CD4-positive, alpha-beta T cell treated with Interferon gamma for 1 hour (primary cell): ENCODE data around the gene SNAP25.
A peak's percentile ranks its signal among the peaks of the same experiment; 100 is the strongest.

Source experiments
- DNase-seq: peaks from one replicate; pipeline ENCODE4 v3.0.0-alpha.2; 2020

SNAP25 gene

GRCh38 chr20:10217721-10218410 lies 764 bp upstream of the SNAP25 start:
- peak; percentile 2 for DNase-seq

- DNase-seq, result peak; percentile 38
Measured at GRCh38 chr20:10219452-10219791, 792 bp downstream of the SNAP25 start.

GRCh38 chr20:10219993-10220750 lies 1.5 kb downstream of the SNAP25 start:
- DNase-seq, result no peak

GRCh38 chr20:10221021-10221420 lies 2.4 kb downstream of the SNAP25 start:
- DNase-seq, result no peak

GRCh38 chr20:10225439-10226060 lies 6.9 kb downstream of the SNAP25 start:
- no peak for DNase-seq

- DNase-seq, result no peak
Measured at GRCh38 chr20:10228330-10228729, 9.7 kb downstream of the SNAP25 start.

GRCh38 chr20:10231290-10231689 lies 12.7 kb downstream of the SNAP25 start:
- no peak for DNase-seq

- no peak for DNase-seq
Measured at GRCh38 chr20:10236540-10237533, 18.2 kb downstream of the SNAP25 start.

- DNase-seq, result no peak
Measured at GRCh38 chr20:10239954-10240353, 21.3 kb downstream of the SNAP25 start.

GRCh38 chr20:10240655-10241054 lies 22.0 kb downstream of the SNAP25 start:
- DNase-seq, result no peak

GRCh38 chr20:10242166-10242565 lies 23.5 kb downstream of the SNAP25 start:
- DNase-seq, result no peak

GRCh38 chr20:10247440-10247839 lies 28.8 kb downstream of the SNAP25 start:
- no peak for DNase-seq

GRCh38 chr20:10249048-10249770 lies 30.6 kb downstream of the SNAP25 start:
- no peak for DNase-seq

GRCh38 chr20:10249822-10250221 lies 31.2 kb downstream of the SNAP25 start:
- DNase-seq, result no peak

- DNase-seq, result no peak
Measured at GRCh38 chr20:10250902-10251301, 32.3 kb downstream of the SNAP25 start.

- DNase-seq, result no peak
Measured at GRCh38 chr20:10253780-10254179, 35.1 kb downstream of the SNAP25 start.

- DNase-seq, result no peak
Measured at GRCh38 chr20:10255846-10256245, 37.2 kb downstream of the SNAP25 start.

- DNase-seq, result no peak
Measured at GRCh38 chr20:10259166-10259565, 40.5 kb downstream of the SNAP25 start.

- no peak for DNase-seq
Measured at GRCh38 chr20:10260316-10260715, 41.7 kb downstream of the SNAP25 start.

- DNase-seq, result no peak
Measured at GRCh38 chr20:10261702-10262101, 43.1 kb downstream of the SNAP25 start.

GRCh38 chr20:10263385-10264165 lies 44.9 kb downstream of the SNAP25 start:
- DNase-seq, result no peak
